Colonic mucosa (tissue), 4 donors: ENCODE data around the gene SDCBP2. TPM values are rescaled to one million over a fixed set of nuclear protein-coding genes. Genes with fewer than 3 reads are reported as not detected.

ENCODE experiments used
- DNase-seq: peaks from one replicate; pipeline ENCODE4 v3.0.0-alpha.2; 2020
- H3K27ac ChIP-seq: fragments of 200-600 bp; one replicate; pipeline ENCODE4 v1.8.0; 2021
- H3K27me3 ChIP-seq: fragments of 200-600 bp; one replicate; pipeline ENCODE4 v1.8.0; 2021
- H3K36me3 ChIP-seq: fragments of 200-600 bp; one replicate; pipeline ENCODE4 v1.8.0; 2021
- H3K4me1 ChIP-seq: fragments of 200-600 bp; one replicate; pipeline ENCODE4 v1.8.0; 2021; ENCODE audit warnings: mild to moderate bottlenecking
- H3K4me3 ChIP-seq: fragments of 200-600 bp; one replicate; pipeline ENCODE4 v1.8.0; 2021
- H3K9ac ChIP-seq, 2 donors: one replicate each; pipeline ENCODE4 v1.7.0; 2013; ENCODE audit warnings: control low read depth in 2 of 2, low read depth in 2 of 2, low read length in 2 of 2
- H3K9me3 ChIP-seq: fragments of 200-600 bp; one replicate; pipeline ENCODE4 v1.8.0; 2021
- CTCF ChIP-seq: fragments of 200-600 bp; IDR thresholded peaks from one replicate; pipeline ENCODE4 v1.8.0; 2022; ENCODE audit warnings: antibody characterized with exemption, mild to moderate bottlenecking
- intact Hi-C: fragments of 100-400 bp; cut with DNase I; formaldehyde crosslinking; loops from one replicate; pipeline ENCODE4 v1.14.1; 2022
- total RNA-seq, 2 donors: library from RNA; stranded (reverse); fragmentation: NEBNext Ultra II Directional in 1 of 2; extraction: Animal tissue kit (Norgen Biotek cat#: 25700) in 1 of 2; gene quantifications; one replicate each; pipeline ENCODE4 v1.2.1, GENCODE V29; 2021
- donor health status: healthy.
- donor health status: DM: no; HTN: no; CAD: no.
- donor health status: DM: no; HTN: no; CAD: no.

The SDCBP2 gene
- total RNA-seq, 2 donors from 2014 or later = 202 to 345 TPM

GRCh38 chr20:1293641-1294379, 35.1 kb downstream of the SDCBP2 start:
- intact Hi-C loops = no loop called here

GRCh38 chr20:1292620-1293019, 36.3 kb downstream of the SDCBP2 start:
- no peak for TF ChIP-seq CTCF
- Histone ChIP-seq H3K9ac (no peak overlapping the region), H3K4me1 (no peaks in the 10 kb centered on the region), H3K27ac (no peak overlapping the region), H3K36me3 (no peaks in the 10 kb centered on the region), H3K4me3 (no peak overlapping the region), H3K27me3 (no peaks in the 10 kb centered on the region), H3K9me3 (no peaks in the 10 kb centered on the region)
- no peak for DNase-seq
- intact Hi-C loops = no loop called here

More at GRCh38 chr20:1293641-1294379, 35.1 kb downstream of the SDCBP2 start:
- Histone ChIP-seq H3K27me3 (no peaks in the 10 kb centered on the region), H3K9ac (no peak overlapping the region), H3K9me3 (no peaks in the 10 kb centered on the region), H3K27ac (no peak overlapping the region), H3K4me1 (no peaks in the 10 kb centered on the region), H3K36me3 (no peaks in the 10 kb centered on the region), H3K4me3 (no peak overlapping the region)
- DNase-seq = no peak
- TF ChIP-seq CTCF = no peak

GRCh38 chr20:1291191-1291741, 37.7 kb downstream of the SDCBP2 start:
- H3K27ac ChIP-seq = no peak overlapping the region
- no peak overlapping the region for H3K9ac ChIP-seq
- no peaks in the 10 kb centered on the region for H3K36me3 ChIP-seq
- H3K27me3 ChIP-seq = no peaks in the 10 kb centered on the region
- no peak for DNase-seq
- no peaks in the 10 kb centered on the region for H3K4me1 ChIP-seq
- H3K9me3 ChIP-seq = no peaks in the 10 kb centered on the region
- intact Hi-C loops = no loop called here
- no peak overlapping the region for H3K4me3 ChIP-seq
- TF ChIP-seq CTCF = no peak

GRCh38 chr20:1287787-1288569, 41.0 kb downstream of the SDCBP2 start:
- DNase-seq = no peak
- no peak for TF ChIP-seq CTCF
- Histone ChIP-seq H3K36me3 (no peaks in the 10 kb centered on the region), H3K27ac (no peak overlapping the region), H3K4me1 (no peaks in the 10 kb centered on the region), H3K27me3 (no peaks in the 10 kb centered on the region), H3K9me3 (no peaks in the 10 kb centered on the region), H3K4me3 (no peak overlapping the region), H3K9ac (no peak overlapping the region)
- intact Hi-C loops = no loop called here

GRCh38 chr20:1287306-1287705, 41.6 kb downstream of the SDCBP2 start:
- TF ChIP-seq CTCF = no peak
- intact Hi-C loops = no loop called here
- H3K27ac ChIP-seq = no peak overlapping the region
- no peaks in the 10 kb centered on the region for H3K9me3 ChIP-seq
- H3K4me1 ChIP-seq = no peaks in the 10 kb centered on the region
- H3K4me3 ChIP-seq = no peak overlapping the region
- no peaks in the 10 kb centered on the region for H3K27me3 ChIP-seq
- no peak overlapping the region for H3K9ac ChIP-seq
- no peaks in the 10 kb centered on the region for H3K36me3 ChIP-seq
- DNase-seq = no peak
